Thoracic aorta (tissue), 2 donors: Measurements from ENCODE around the gene SECTM1. TPM values are rescaled to one million over a fixed set of nuclear protein-coding genes. Genes with fewer than 3 reads are reported as not detected.
"Not testable (repeated sequence)": the region's sequence is repeated elsewhere in the genome, so short reads cannot be mapped to it uniquely, and the experiment has no call there.

ENCODE experiments used
- ATAC-seq: fragments of 150-250 bp; one replicate; pipeline ENCODE4 v1.8.0; 2017; ENCODE audit warnings: low read depth; ENCODE audit not compliant: insufficient number of reproducible peaks, low FRiP score
- DNase-seq: peaks from one replicate; pipeline ENCODE4 v3.0.0-alpha.2; 2020; ENCODE audit warnings: low spot score
- H3K27ac ChIP-seq, 2 donors: fragments of 200-600 bp; sonication (generic); 1 replicate in 1 of 2; 2 replicates in 1 of 2; pipeline ENCODE4 v1.5.1; 2016; ENCODE audit warnings: mild to moderate bottlenecking in 2 of 2, moderate library complexity in 2 of 2
- H3K27me3 ChIP-seq: fragments of 200-600 bp; sonication (generic); replicated peaks from 2 replicates; pipeline ENCODE4 v1.6.0; 2016; ENCODE audit warnings: mild to moderate bottlenecking; ENCODE audit not compliant: insufficient read depth
- H3K36me3 ChIP-seq: fragments of 200-600 bp; sonication (generic); one replicate; pipeline ENCODE4 v1.5.1; 2016
- H3K4me1 ChIP-seq, 2 donors: fragments of 200-600 bp; sonication (generic); 1 replicate in 1 of 2; 2 replicates in 1 of 2; pipeline versions ENCODE4 v1.5.1 to v1.6.0; 2016; ENCODE audit warnings: low read depth in 2 of 2, mild to moderate bottlenecking in 1 of 2; ENCODE audit not compliant: control insufficient read depth in 1 of 2
- H3K4me3 ChIP-seq: fragments of 200-600 bp; sonication (generic); 2 replicates; pipeline ENCODE4 v1.5.1; 2016; ENCODE audit warnings: mild to moderate bottlenecking
- H3K9me3 ChIP-seq: fragments of 200-600 bp; sonication (generic); 2 replicates; pipeline ENCODE4 v1.5.1; 2016
- CTCF ChIP-seq: fragments of 200-600 bp; sonication (generic); IDR thresholded peaks from one replicate; pipeline ENCODE4 v1.5.1; 2019; ENCODE audit warnings: antibody characterized with exemption
- total RNA-seq, 2 donors: library from RNA; depleted of rRNA; stranded (reverse); fragments of >200 nt; gene quantifications; one replicate each; pipeline versions ENCODE4 v1.1.0 to v1.2.3, GENCODE V29; 2016

SECTM1 gene
- total RNA-seq, 2 donors from 2014 or later = 16.7 to 32.2 TPM

- ATAC-seq = no peak
- Histone ChIP-seq H3K27me3 (no peaks in the 10 kb centered on the region), H3K9me3 (no peaks in the 10 kb centered on the region), H3K4me1 (no peaks in the 10 kb centered on the region), H3K36me3 (no peaks in the 10 kb centered on the region), H3K27ac (no peak overlapping the region), H3K4me3 (no peak overlapping the region)
- TF ChIP-seq CTCF = no peak
- DNase-seq = no peak
These were observed 16.8 kb upstream of the SECTM1 start for GRCh38 chr17:82350182-82351030.

GRCh38 chr17:82349287-82349701 lies 15.7 kb upstream of the SECTM1 start:
- Histone ChIP-seq H3K4me3 (no peak overlapping the region), H3K27me3 (no peaks in the 10 kb centered on the region), H3K4me1 (no peaks in the 10 kb centered on the region), H3K9me3 (no peaks in the 10 kb centered on the region), H3K27ac (no peak overlapping the region), H3K36me3 (no peaks in the 10 kb centered on the region)
- no peak for TF ChIP-seq CTCF
- DNase-seq (no peak), ATAC-seq (no peak)

- Histone ChIP-seq H3K36me3 (no peaks in the 10 kb centered on the region), H3K27ac (no peak overlapping the region), H3K4me1 (no peaks in the 10 kb centered on the region), H3K9me3 (no peaks in the 10 kb centered on the region), H3K4me3 (no peak overlapping the region), H3K27me3 (no peaks in the 10 kb centered on the region)
- no peak for TF ChIP-seq CTCF
- DNase-seq (no peak), ATAC-seq (no peak)
These were observed 15.3 kb upstream of the SECTM1 start for GRCh38 chr17:82348866-82349265.

GRCh38 chr17:82348434-82348833 lies 14.9 kb upstream of the SECTM1 start:
- ATAC-seq (no peak), DNase-seq (no peak)

GRCh38 chr17:82347994-82348393 lies 14.4 kb upstream of the SECTM1 start:
- H3K36me3 ChIP-seq, ATAC-seq, H3K9me3 ChIP-seq, H3K4me1 ChIP-seq, H3K27ac ChIP-seq, H3K27me3 ChIP-seq, H3K4me3 ChIP-seq, DNase-seq: not testable (repeated sequence)

More at GRCh38 chr17:82348434-82348833, 14.9 kb upstream of the SECTM1 start:
- Histone ChIP-seq H3K27ac (no peak overlapping the region), H3K9me3 (no peaks in the 10 kb centered on the region), H3K4me3 (no peak overlapping the region), H3K36me3 (no peaks in the 10 kb centered on the region), H3K4me1 (no peaks in the 10 kb centered on the region), H3K27me3 (no peaks in the 10 kb centered on the region)
- no peak for TF ChIP-seq CTCF
